ENCODE results near the gene LILRB3. TPM values are rescaled to one million over a fixed set of nuclear protein-coding genes. Genes with fewer than 3 reads are reported as not detected.
A peak's percentile ranks its signal among the peaks of the same experiment; 100 is the strongest.
"Not testable (repeated sequence)": the region's sequence is repeated elsewhere in the genome, so short reads cannot be mapped to it uniquely, and the experiment has no call there.

LILRB3 gene
- total RNA-seq: 0.67 and 0.78 TPM in 2 replicates

- not testable (repeated sequence) for H3K9me3 Mint-ChIP-seq; DNase-seq (ENCODE audit: low spot score); H3K27ac Mint-ChIP-seq; H3K36me3 Mint-ChIP-seq (ENCODE audit: low read depth); H3K27me3 Mint-ChIP-seq (ENCODE audit: insufficient read depth)
- peaks cover 10% of the 10 kb centered on the region for H3K4me1 Mint-ChIP-seq (ENCODE audit: low read depth)
- intact Hi-C loops (cut with micrococcal nuclease): loop anchor here (2.0 kb wide), 1 partner anchor 22 kb away; no protein-coding TSS in a partner anchor
- H3K4me3 Mint-ChIP-seq: peak within 1 kb of the TSS; percentile 36
Measured at GRCh38 chr19:54222474-54223276, at the start of gene LILRB3. Gene LILRB3 (minus strand): TSS chr19:54223007. CDS start chr19:54222976, 31 bp downstream.

DNA sequence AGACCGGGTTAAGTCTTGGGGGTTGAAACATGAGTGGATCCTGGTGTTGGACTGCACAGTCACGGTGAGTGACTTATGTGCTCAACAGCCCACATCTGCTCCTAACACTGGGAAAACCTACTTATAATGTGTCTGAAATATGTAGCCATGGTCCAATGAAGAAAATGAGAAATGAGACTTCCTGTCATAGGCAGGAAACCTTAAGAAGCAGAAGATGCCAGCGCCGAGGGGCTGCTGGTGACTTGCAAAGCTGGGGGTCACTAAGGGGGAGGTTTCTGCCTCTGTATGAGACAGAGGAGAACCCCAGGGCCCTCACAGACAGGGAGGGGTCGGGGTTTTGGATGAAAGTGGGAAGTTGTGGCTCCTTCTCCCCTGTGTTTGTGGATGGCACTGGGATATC, 49.4 kb upstream of the LILRB3 start:
- DNase-seq (ENCODE audit: low spot score); H3K4me3 Mint-ChIP-seq; H3K4me1 Mint-ChIP-seq (ENCODE audit: low read depth); intact Hi-C loops (cut with micrococcal nuclease); H3K36me3 Mint-ChIP-seq (ENCODE audit: low read depth); H3K9me3 Mint-ChIP-seq; H3K27ac Mint-ChIP-seq: not testable (repeated sequence)
- H3K27me3 Mint-ChIP-seq (ENCODE audit: insufficient read depth): peaks cover 14% of the 10 kb centered on the region

- H3K27me3 Mint-ChIP-seq (ENCODE audit: insufficient read depth): peaks cover 14% of the 10 kb centered on the region
- H3K9me3 Mint-ChIP-seq; H3K27ac Mint-ChIP-seq; H3K4me3 Mint-ChIP-seq; DNase-seq (ENCODE audit: low spot score); H3K4me1 Mint-ChIP-seq (ENCODE audit: low read depth); H3K36me3 Mint-ChIP-seq (ENCODE audit: low read depth); intact Hi-C loops (cut with micrococcal nuclease): not testable (repeated sequence)
Measured at GRCh38 chr19:54271587-54271986, 48.8 kb upstream of the LILRB3 start.

DNA sequence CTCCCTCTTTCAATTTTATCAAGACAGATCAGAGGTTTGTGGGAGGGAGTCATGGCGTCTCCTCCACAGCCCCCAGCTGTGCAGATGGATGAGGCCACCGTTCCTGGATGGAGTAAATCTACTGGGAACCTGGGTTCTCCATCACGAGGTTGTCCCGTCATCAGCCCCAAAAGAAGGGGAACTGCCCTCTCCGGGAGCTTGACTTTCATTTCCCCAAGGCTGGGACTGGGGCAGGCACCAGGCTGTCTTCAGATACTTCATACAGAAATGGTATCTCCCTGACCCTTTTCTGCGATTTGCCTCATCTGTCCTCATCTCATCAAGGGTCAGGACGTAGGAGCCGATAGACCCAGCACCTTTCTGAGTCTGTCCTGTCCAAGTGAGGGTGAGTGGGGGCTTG, 48.3 kb upstream of the LILRB3 start:
- Mint-ChIP-seq H3K4me1 (ENCODE audit: low read depth) (no peaks in the 10 kb centered on the region), H3K27ac (no peak overlapping the region), H3K27me3 (ENCODE audit: insufficient read depth) (peaks cover 14% of the 10 kb centered on the region), H3K9me3 (no peaks in the 10 kb centered on the region), H3K4me3 (no peak overlapping the region), H3K36me3 (ENCODE audit: low read depth) (no peaks in the 10 kb centered on the region)
- no peak for DNase-seq (ENCODE audit: low spot score)
- intact Hi-C loops (cut with micrococcal nuclease): no loop called here

DNA sequence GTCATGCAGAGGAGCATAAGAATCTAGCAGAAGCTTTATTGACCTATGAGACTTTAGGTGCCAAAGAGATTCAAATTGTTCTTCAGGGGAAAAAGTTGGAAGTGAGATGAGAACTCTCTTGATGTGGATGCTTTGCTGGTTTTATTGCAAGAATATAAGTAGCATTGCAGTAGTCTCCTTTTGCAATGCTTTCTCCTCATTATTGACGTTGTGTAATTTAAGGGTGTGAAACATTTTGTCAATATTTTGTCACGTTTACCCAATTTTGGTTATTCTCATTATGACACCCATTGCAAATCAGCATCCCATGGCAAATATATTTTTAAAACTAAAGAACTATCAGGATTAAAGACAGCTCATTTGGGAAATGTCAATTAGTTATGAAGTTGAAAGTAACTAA, 46.1 kb upstream of the LILRB3 start:
- H3K27me3 Mint-ChIP-seq (ENCODE audit: insufficient read depth): peaks cover 20% of the 10 kb centered on the region

GRCh38 chr19:54266133-54266532, 43.3 kb upstream of the LILRB3 start:
- no peaks in the 10 kb centered on the region for H3K4me1 Mint-ChIP-seq (ENCODE audit: low read depth)
- peaks cover 16% of the 10 kb centered on the region for H3K27me3 Mint-ChIP-seq (ENCODE audit: insufficient read depth)
- H3K27ac Mint-ChIP-seq: no peak overlapping the region
- no peaks in the 10 kb centered on the region for H3K36me3 Mint-ChIP-seq (ENCODE audit: low read depth)
- H3K4me3 Mint-ChIP-seq: no peak overlapping the region
- intact Hi-C loops (cut with micrococcal nuclease): loop anchor here (1.0 kb wide), 1 partner anchor 98 kb away; no protein-coding TSS in a partner anchor
- DNase-seq (ENCODE audit: low spot score): peak; percentile 44
- no peaks in the 10 kb centered on the region for H3K9me3 Mint-ChIP-seq

More for the DNA sequence above, 46.1 kb upstream of the LILRB3 start:
- H3K36me3 Mint-ChIP-seq (ENCODE audit: low read depth): no peaks in the 10 kb centered on the region
- intact Hi-C loops (cut with micrococcal nuclease): no loop called here
- H3K4me1 Mint-ChIP-seq (ENCODE audit: low read depth): no peaks in the 10 kb centered on the region
- no peaks in the 10 kb centered on the region for H3K9me3 Mint-ChIP-seq
- no peak overlapping the region for H3K27ac Mint-ChIP-seq
- DNase-seq (ENCODE audit: low spot score): no peak
- H3K4me3 Mint-ChIP-seq: no peak overlapping the region

DNA sequence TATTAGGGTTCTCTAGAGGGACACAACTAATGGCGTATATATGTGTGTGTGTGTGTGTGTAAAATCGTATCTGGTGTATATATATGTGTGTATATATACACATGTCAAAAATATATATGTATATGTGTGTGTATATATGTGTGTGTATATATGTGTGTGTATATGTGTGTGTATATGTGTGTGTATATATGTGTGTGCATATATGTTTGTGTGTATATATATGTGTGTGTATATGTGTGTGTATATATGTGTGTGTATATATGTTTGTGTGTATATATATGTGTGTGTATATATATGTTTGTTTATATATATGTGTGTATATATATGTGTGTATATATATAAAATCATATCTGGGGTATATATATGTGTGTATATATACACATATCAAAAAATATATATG, 39.7 kb upstream of the LILRB3 start:
- DNase-seq (ENCODE audit: low spot score): no peak
- Mint-ChIP-seq H3K36me3 (ENCODE audit: low read depth) (no peaks in the 10 kb centered on the region), H3K27ac (no peak overlapping the region), H3K27me3 (ENCODE audit: insufficient read depth) (peaks cover 5% of the 10 kb centered on the region), H3K9me3 (no peaks in the 10 kb centered on the region), H3K4me1 (ENCODE audit: low read depth) (no peaks in the 10 kb centered on the region), H3K4me3 (no peak overlapping the region)
- intact Hi-C loops (cut with micrococcal nuclease): no loop called here

DNA sequence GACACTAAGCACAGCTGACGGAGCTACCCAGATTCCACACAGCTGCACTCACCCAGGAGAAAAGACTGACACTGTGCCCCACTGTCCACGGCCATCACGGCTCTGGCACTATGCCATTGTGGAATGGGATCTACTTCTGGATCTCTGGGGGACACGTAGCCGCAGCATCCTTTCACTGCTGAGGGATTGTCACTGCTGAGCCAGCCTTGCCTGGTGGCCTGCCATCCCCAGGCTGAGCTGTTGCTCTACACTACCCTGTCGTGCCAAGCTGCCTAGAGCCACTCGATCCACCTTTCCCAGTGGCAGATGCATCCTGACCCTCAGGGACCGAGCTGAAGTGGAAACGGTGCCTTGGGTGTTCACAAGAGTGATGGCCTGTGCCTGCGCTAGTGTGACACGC, 39.3 kb upstream of the LILRB3 start:
- no peaks in the 10 kb centered on the region for H3K36me3 Mint-ChIP-seq (ENCODE audit: low read depth)
- H3K27me3 Mint-ChIP-seq (ENCODE audit: insufficient read depth): peaks cover 5% of the 10 kb centered on the region
- intact Hi-C loops (cut with micrococcal nuclease): no loop called here
- H3K9me3 Mint-ChIP-seq: no peaks in the 10 kb centered on the region
- DNase-seq (ENCODE audit: low spot score): no peak
- H3K4me3 Mint-ChIP-seq: no peak overlapping the region
- no peaks in the 10 kb centered on the region for H3K4me1 Mint-ChIP-seq (ENCODE audit: low read depth)
- no peak overlapping the region for H3K27ac Mint-ChIP-seq

- Mint-ChIP-seq H3K27me3 (ENCODE audit: insufficient read depth) (no peaks in the 10 kb centered on the region), H3K36me3 (ENCODE audit: low read depth) (no peaks in the 10 kb centered on the region), H3K4me1 (ENCODE audit: low read depth) (no peaks in the 10 kb centered on the region), H3K9me3 (no peaks in the 10 kb centered on the region), H3K4me3 (no peak within 1 kb of the TSS), H3K27ac (no peak within 1 kb of the TSS)
- intact Hi-C loops (cut with micrococcal nuclease): no loop called here
- no peak for DNase-seq (ENCODE audit: low spot score)
Measured at GRCh38 chr19:54257116-54257480, 34.3 kb upstream of the LILRB3 start, which contains the start of gene LILRB5. Gene LILRB5 (minus strand): TSS chr19:54257273. CDS start chr19:54257193, 80 bp downstream.

DNA sequence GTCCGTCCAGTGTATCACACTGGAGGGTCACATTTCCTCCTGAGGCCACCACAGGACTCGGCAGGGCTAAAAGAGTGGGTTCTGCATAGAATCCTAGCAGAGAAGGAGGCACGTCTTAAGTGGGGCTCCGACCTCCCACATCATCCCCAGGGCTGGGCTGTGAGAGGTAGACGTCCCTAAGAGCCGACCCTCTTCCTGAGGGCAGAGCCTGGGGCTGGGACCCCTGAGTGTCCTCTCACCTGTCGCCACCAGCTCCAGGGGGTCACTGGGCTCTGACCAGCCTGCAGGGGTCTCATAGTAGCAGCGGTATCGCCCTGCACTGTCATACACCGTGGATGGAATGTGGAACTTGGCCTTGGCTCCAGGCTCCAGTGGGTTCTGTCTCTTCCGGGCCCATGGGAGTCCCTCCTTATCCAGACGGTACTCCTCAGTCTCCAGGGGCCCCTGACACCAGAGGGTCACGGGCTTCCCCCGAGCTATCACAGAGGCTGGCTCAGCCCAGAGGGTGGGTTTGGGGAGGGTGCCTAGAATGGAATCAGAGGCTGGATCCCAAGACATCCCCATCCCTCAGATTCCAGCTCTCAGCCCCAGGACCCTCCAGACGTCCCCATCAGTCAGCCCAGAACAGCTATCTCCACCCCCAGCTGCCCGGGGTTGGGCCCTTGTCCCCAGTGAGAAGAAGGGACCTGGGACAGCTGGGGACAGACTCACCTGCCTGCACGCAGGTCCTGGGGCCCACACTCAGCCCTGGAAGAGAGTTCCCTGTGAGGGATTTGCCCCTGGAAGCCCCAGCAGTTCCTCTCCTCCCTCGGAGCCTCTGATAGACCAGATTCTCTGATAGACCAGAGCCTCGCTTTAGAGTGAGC, 33.7 kb upstream of the LILRB3 start:
- no peak for DNase-seq (ENCODE audit: low spot score)
- Mint-ChIP-seq H3K4me1 (ENCODE audit: low read depth) (no peaks in the 10 kb centered on the region), H3K9me3 (no peaks in the 10 kb centered on the region), H3K27me3 (ENCODE audit: insufficient read depth) (no peaks in the 10 kb centered on the region), H3K27ac (no peak overlapping the region), H3K4me3 (no peak overlapping the region), H3K36me3 (ENCODE audit: low read depth) (no peaks in the 10 kb centered on the region)
- intact Hi-C loops (cut with micrococcal nuclease): no loop called here

DNA sequence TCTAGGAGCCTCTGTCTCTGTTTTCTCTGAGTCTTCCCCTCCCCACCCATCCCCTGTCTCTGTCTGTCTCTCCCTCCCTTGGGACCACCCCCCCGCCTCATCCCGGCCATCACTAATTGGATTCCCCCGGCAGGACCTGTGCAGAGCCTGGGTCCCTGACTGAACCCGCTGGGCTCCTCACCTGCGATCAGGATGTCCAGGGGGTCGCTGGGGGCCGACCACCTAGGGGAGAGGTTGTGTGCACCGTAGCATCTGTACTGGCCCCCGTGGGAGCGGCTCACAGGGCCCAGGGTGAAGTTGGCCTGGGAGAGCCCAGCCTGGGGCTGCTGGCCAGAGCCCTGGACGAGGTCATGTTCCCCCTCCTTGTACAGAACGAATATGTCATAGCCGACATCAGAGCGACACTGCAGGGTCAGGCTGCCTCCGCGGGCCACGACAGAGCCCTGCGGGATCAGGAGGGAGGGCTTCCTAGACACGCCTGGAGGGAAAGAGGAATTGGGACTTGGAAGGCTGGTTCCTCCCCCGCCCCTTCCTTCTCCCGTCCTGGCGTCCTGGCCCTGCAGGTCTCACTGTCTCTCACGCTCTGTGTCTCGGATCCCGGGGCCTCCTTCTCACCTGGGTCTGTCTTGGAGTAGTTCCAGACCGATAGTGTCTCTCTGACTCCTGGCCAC, 32.4 kb upstream of the LILRB3 start:
- Mint-ChIP-seq H3K4me3 (no peak overlapping the region), H3K27ac (no peak overlapping the region), H3K36me3 (ENCODE audit: low read depth) (no peaks in the 10 kb centered on the region), H3K9me3 (no peaks in the 10 kb centered on the region), H3K27me3 (ENCODE audit: insufficient read depth) (no peaks in the 10 kb centered on the region), H3K4me1 (ENCODE audit: low read depth) (no peaks in the 10 kb centered on the region)
- DNase-seq (ENCODE audit: low spot score): no peak
- intact Hi-C loops (cut with micrococcal nuclease): no loop called here

- H3K36me3 Mint-ChIP-seq (ENCODE audit: low read depth): no peaks in the 10 kb centered on the region
- H3K4me1 Mint-ChIP-seq (ENCODE audit: low read depth): no peaks in the 10 kb centered on the region
Measured at GRCh38 chr19:54254195-54254906, 31.5 kb upstream of the LILRB3 start.

More at GRCh38 chr19:54254195-54254906, 31.5 kb upstream of the LILRB3 start:
- no peak overlapping the region for H3K27ac Mint-ChIP-seq
- no peak overlapping the region for H3K4me3 Mint-ChIP-seq
- H3K27me3 Mint-ChIP-seq (ENCODE audit: insufficient read depth): peaks cover 3% of the 10 kb centered on the region
- intact Hi-C loops (cut with micrococcal nuclease): no loop called here
- no peak for DNase-seq (ENCODE audit: low spot score)
- H3K9me3 Mint-ChIP-seq: no peaks in the 10 kb centered on the region

Data from activated T-helper 1 cell treated with anti-CD3 and anti-CD28 coated beads, Interleukin-12 subunit alpha, Interleukin-12 subunit beta, Interleukin-2, Interleukin-4 antibody, amounts not matched to agents 30 ng/mL and 10 ng/mL and 1 ng/mL, durations not matched to agents 14 hours and 24 hours and 36 hours (primary cell).